Effector memory CD8-positive, alpha-beta T cell (primary cell): Measurements from ENCODE around the gene CFAP74.
"Not testable (repeated sequence)": the region's sequence is repeated elsewhere in the genome, so short reads cannot be mapped to it uniquely, and the experiment has no call there.

Experiments used
- ATAC-seq: fragments of 150-1000 bp; cut with Tn5 transposase; replicated peaks from 2 replicates; pipeline ENCODE4 v1.10.0; 2021; ENCODE audit warnings: mild to moderate bottlenecking, moderate library complexity
- DNase-seq, 3 experiments: peaks; one replicate each; pipeline ENCODE4 v3.0.0; 2021
- H3K27ac Mint-ChIP-seq, 2 donors: one replicate each; pipeline ENCODE4 v1.8.0; 2022; ENCODE audit warnings: mild to moderate bottlenecking in 2 of 2, mixed read lengths in 2 of 2, moderate library complexity in 2 of 2
- H3K27me3 Mint-ChIP-seq, 2 donors: one replicate each; pipeline ENCODE4 v1.8.0; 2022; ENCODE audit warnings: mixed read lengths in 2 of 2
- H3K36me3 Mint-ChIP-seq: one replicate; pipeline ENCODE4 v1.8.0; 2022; ENCODE audit warnings: mild to moderate bottlenecking, moderate library complexity, mixed read lengths; ENCODE audit not compliant: insufficient read depth
- H3K4me1 Mint-ChIP-seq, 2 donors: one replicate each; pipeline ENCODE4 v1.8.0; 2022; ENCODE audit warnings: low read depth in 2 of 2, mixed read lengths in 2 of 2
- H3K4me3 Mint-ChIP-seq, 2 donors: one replicate each; pipeline ENCODE4 v1.8.0; 2022; ENCODE audit warnings: mild to moderate bottlenecking in 2 of 2, mixed read lengths in 2 of 2, moderate library complexity in 2 of 2
- H3K9me3 Mint-ChIP-seq, 2 donors: one replicate each; pipeline ENCODE4 v1.8.0; 2022; ENCODE audit warnings: mixed read lengths in 2 of 2

CFAP74 gene

GRCh38 chr1:1938613-1939295, 64.8 kb downstream of the CFAP74 start:
- ATAC-seq (no peak), DNase-seq (no peak)
- peaks cover 2 to 8% of the 10 kb centered on the region in 2 donors for H3K9me3 Mint-ChIP-seq
- H3K4me3 Mint-ChIP-seq = no peak overlapping the region
- H3K27ac Mint-ChIP-seq = no peak overlapping the region
- H3K36me3 Mint-ChIP-seq = no peaks in the 10 kb centered on the region
- H3K27me3 Mint-ChIP-seq = peaks cover 0 to 3% of the 10 kb centered on the region in 2 donors
- H3K4me1 Mint-ChIP-seq = peaks cover under 1 to 2% of the 10 kb centered on the region in 2 donors

- Mint-ChIP-seq H3K27ac (no peak overlapping the region), H3K9me3 (peaks cover 2 to 8% of the 10 kb centered on the region in 2 donors)
Measured at GRCh38 chr1:1938276-1938573, 65.4 kb downstream of the CFAP74 start.

GRCh38 chr1:1937549-1938275, 65.9 kb downstream of the CFAP74 start:
- no peak for ATAC-seq
- Mint-ChIP-seq H3K27ac (no peak overlapping the region), H3K27me3 (no peaks in the 10 kb centered on the region), H3K9me3 (peaks cover 2 to 8% of the 10 kb centered on the region in 2 donors), H3K4me1 (no peaks in the 10 kb centered on the region), H3K36me3 (no peaks in the 10 kb centered on the region), H3K4me3 (no peak overlapping the region)
- DNase-seq = no peak

More at GRCh38 chr1:1938276-1938573, 65.4 kb downstream of the CFAP74 start:
- no peaks in the 10 kb centered on the region for H3K27me3 Mint-ChIP-seq
- DNase-seq (no peak), ATAC-seq (no peak)
- H3K4me1 Mint-ChIP-seq = no peaks in the 10 kb centered on the region
- H3K36me3 Mint-ChIP-seq = no peaks in the 10 kb centered on the region
- H3K4me3 Mint-ChIP-seq = no peak overlapping the region

- Mint-ChIP-seq H3K9me3 (peaks cover 2 to 8% of the 10 kb centered on the region in 2 donors), H3K36me3 (no peaks in the 10 kb centered on the region), H3K4me3 (no peak overlapping the region), H3K27ac (no peak overlapping the region), H3K4me1 (no peaks in the 10 kb centered on the region), H3K27me3 (no peaks in the 10 kb centered on the region)
- DNase-seq (no peak), ATAC-seq (no peak)
Measured at GRCh38 chr1:1937061-1937460, 66.5 kb downstream of the CFAP74 start.

GRCh38 chr1:1934848-1935247, 68.7 kb downstream of the CFAP74 start:
- H3K27ac Mint-ChIP-seq, H3K9me3 Mint-ChIP-seq, H3K4me1 Mint-ChIP-seq, H3K27me3 Mint-ChIP-seq, H3K36me3 Mint-ChIP-seq, DNase-seq, ATAC-seq, H3K4me3 Mint-ChIP-seq: not testable (repeated sequence)

- no peak overlapping the region for H3K4me3 Mint-ChIP-seq
- no peaks in the 10 kb centered on the region for H3K4me1 Mint-ChIP-seq
- no peak overlapping the region for H3K27ac Mint-ChIP-seq
- H3K9me3 Mint-ChIP-seq = peaks cover 2 to 8% of the 10 kb centered on the region in 2 donors
- H3K36me3 Mint-ChIP-seq = no peaks in the 10 kb centered on the region
- DNase-seq (no peak), ATAC-seq (no peak)
- H3K27me3 Mint-ChIP-seq = no peaks in the 10 kb centered on the region
Measured at GRCh38 chr1:1929639-1930545, 73.7 kb downstream of the CFAP74 start.

GRCh38 chr1:1929102-1929638, 74.4 kb downstream of the CFAP74 start:
- H3K4me3 Mint-ChIP-seq = no peak overlapping the region
- H3K9me3 Mint-ChIP-seq = peaks cover 0 to 3% of the 10 kb centered on the region in 2 donors
- DNase-seq = no peak
- H3K27ac Mint-ChIP-seq = no peak overlapping the region
- ATAC-seq = no peak
- no peaks in the 10 kb centered on the region for H3K27me3 Mint-ChIP-seq
- H3K36me3 Mint-ChIP-seq = no peaks in the 10 kb centered on the region
- no peaks in the 10 kb centered on the region for H3K4me1 Mint-ChIP-seq

GRCh38 chr1:1928231-1929101, 75.1 kb downstream of the CFAP74 start:
- no peaks in the 10 kb centered on the region for H3K9me3 Mint-ChIP-seq
- no peaks in the 10 kb centered on the region for H3K4me1 Mint-ChIP-seq
- H3K4me3 Mint-ChIP-seq = no peak overlapping the region
- H3K27me3 Mint-ChIP-seq = no peaks in the 10 kb centered on the region
- ATAC-seq = no peak
- H3K27ac Mint-ChIP-seq = no peak overlapping the region
- DNase-seq = no peak
- no peaks in the 10 kb centered on the region for H3K36me3 Mint-ChIP-seq

GRCh38 chr1:1927751-1928150, 75.8 kb downstream of the CFAP74 start:
- Mint-ChIP-seq H3K9me3 (no peaks in the 10 kb centered on the region), H3K27me3 (no peaks in the 10 kb centered on the region), H3K27ac (no peak overlapping the region), H3K4me3 (no peak overlapping the region), H3K4me1 (no peaks in the 10 kb centered on the region), H3K36me3 (no peaks in the 10 kb centered on the region)
- no peak for ATAC-seq
- no peak for DNase-seq

GRCh38 chr1:1926886-1927660, 76.5 kb downstream of the CFAP74 start:
- Mint-ChIP-seq H3K27me3 (no peaks in the 10 kb centered on the region), H3K27ac (no peak overlapping the region), H3K4me1 (no peaks in the 10 kb centered on the region), H3K36me3 (no peaks in the 10 kb centered on the region), H3K4me3 (no peak overlapping the region), H3K9me3 (no peaks in the 10 kb centered on the region)
- ATAC-seq (no peak), DNase-seq (no peak)

- no peaks in the 10 kb centered on the region for H3K27me3 Mint-ChIP-seq
- H3K27ac Mint-ChIP-seq = no peak overlapping the region
- DNase-seq (no peak), ATAC-seq (no peak)
- no peaks in the 10 kb centered on the region for H3K9me3 Mint-ChIP-seq
- no peak overlapping the region for H3K4me3 Mint-ChIP-seq
- H3K4me1 Mint-ChIP-seq = no peaks in the 10 kb centered on the region
- no peaks in the 10 kb centered on the region for H3K36me3 Mint-ChIP-seq
Measured at GRCh38 chr1:1926346-1926811, 77.2 kb downstream of the CFAP74 start.
